ENCODE results near the gene FOXO3.

Gene FOXO3

DNA sequence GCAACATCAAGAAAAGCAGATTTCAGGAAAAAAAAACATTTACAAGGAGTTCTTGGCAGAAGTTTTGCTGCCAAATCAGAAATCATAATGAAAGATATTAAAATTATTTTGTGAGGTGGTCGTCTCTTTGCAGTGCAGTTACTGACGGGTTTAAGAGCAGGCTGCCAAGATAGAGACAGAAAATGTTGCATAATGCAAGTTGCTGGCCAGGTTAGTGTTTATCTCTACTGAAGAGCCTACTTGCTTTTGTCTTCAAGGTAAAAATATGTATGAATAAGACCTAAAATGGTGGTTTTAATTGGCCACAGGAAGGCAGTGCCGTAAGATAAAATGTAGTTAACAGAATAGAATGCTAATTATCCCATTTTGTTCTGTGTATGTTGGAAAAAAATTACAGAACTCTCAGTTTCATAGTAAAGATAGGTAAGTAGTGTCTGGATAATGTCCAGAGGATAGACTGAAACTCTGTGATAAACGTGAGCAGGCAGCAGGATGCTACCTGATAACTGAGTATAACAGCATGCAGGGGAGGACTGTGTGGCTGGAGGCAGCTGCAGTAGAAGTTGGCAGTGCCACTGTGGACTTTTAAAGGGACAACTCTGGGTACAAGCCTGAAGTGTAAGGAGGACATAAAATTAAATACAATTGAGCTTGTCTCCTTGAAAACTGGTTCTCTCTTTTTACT lies 13.9 kb downstream of the FOXO3 start:
- H3K4me3 ChIP-seq (ENCODE audit: low read depth, low read length): no peak overlapping the region

DNA sequence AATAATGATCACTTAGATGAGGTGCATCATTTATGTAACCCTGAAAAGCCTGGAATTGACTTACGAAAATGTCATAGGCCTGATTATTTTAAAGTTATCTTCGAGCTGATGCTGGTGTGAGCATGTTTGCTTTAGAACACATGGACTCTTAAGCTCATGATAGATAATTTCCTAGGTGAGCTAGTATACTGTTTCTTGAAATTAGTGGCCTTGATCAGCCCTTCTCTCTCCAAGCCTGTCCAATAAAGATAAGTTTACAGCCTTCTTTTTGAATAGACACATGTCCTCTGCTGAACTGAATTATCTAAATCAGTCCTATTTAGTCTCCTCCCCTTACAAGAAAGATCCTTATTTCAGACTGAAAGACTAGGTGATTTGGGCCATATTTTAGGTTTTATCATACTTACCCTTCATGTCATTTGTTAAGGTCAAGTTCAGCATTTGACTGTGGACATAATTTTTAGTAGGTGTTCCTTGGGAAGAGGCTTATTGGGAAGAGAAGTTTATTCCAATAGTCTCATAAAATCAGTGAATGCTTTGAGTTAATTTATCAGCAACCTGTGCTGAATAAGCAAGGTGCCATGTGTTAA lies 15.3 kb downstream of the FOXO3 start:
- no peak overlapping the region for H3K4me3 ChIP-seq (ENCODE audit: low read depth, low read length)

DNA sequence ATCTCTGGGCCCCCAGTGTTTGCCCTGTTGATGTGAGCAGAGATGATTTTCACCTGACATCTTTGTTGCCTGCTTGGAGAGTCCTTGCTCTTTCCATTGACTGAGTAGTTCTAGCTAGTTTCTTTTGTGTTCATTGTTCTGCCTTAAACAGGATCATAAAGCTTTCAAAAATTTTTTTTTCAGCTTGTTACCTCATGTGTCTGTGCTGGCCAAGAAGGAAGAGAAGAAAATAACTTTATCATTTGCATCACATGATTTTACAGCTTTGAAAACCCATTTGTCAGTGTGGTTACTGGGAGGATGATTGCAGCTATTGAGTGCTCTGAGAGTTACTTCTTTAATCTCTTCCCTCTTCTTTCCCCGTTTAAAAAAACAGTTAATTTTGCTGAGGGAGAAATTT lies 16.0 kb downstream of the FOXO3 start:
- no peak overlapping the region for H3K4me3 ChIP-seq (ENCODE audit: low read depth, low read length)

DNA sequence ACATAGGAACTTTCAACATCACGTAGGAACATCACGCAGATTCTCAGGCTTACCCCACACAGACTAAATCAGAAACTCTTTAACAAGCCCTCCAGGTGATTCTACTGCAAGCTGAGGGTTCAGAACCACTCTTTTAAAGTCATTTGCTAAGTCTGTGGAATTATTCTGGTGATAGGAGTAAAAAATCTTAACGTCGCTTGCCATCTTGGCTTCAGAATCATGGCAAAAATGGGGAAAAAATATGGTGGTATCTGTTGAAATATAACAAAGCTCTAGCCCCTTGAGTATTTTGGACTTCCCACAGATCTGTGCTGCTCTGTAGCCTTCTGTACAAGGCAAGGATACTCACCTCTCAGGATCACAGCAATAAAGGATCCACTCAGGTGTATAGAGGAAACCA lies 17.4 kb downstream of the FOXO3 start:
- H3K4me3 ChIP-seq (ENCODE audit: low read depth, low read length): no peak overlapping the region

DNA sequence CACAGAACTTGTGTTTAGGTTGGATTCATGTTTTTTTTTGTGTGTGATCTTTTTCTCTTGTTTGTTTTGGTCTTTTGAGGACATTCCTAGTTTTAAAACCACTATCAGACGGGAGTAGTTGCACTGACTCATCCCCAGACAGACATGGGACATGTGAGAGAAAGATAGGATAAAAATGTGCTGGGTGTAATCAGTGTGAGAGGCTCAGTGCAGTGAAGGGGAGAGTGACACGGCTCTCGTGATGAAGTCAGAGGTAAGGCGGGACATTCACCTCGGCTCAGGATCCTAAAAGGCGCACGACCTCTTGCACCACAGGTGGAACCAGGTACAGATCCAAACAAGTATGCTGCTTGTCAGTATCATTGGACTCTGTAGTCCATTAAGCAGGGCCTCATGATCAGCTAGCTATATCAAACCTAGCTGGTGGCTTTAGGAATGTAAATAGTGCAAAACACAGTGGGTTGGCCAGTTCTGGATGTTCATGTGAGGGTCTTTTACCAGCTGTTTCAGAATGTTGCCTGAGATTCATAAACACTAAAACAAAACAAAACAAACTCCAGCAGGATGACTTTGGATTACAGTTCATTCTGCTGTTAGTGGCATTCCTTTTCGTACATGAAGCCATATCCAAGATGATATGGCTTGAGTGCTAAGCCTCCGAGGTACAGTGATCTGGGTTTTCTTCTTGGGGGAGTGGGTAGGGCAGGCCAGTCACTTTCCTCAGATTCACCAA lies 18.0 kb downstream of the FOXO3 start:
- H3K4me3 ChIP-seq (ENCODE audit: low read depth, low read length): no peak overlapping the region

DNA sequence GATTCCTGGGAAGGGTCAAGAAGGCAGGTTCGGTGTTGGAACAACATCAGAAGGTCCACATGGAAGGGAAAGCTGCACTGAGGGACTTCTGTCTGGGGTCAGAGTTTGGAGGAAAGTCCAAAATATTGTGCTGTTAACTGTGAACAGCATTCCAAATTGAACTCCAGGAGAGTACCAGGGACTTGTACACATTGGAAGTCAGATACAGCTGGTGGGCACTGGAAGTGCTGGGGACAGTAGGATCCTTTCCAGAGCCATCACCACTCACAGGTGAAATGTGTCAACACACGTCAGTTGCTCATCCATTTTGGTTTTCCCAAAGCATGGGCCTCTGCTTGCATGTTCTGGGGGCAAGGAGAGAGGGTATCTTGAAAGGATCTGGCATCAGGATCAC lies 18.6 kb downstream of the FOXO3 start:
- H3K4me3 ChIP-seq (ENCODE audit: low read depth, low read length): no peak overlapping the region

DNA sequence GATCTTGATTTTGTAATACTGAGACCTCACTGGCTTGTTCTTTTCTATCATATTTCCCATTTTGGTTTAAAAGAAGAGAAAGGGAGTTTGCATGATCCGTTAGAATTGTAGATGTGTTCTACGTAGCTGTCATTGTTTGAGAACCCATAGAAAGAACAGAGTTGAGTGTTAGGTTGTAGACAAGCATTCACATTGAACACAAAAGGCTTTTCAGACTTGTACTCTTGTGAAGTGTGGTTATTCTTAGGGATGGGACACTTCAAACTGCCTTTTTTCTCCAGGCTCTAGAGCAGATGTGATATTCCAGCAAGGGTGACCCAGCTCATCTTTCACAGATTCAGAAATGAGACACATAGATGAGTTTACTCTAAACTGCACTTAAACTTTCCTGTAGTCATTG lies 19.9 kb downstream of the FOXO3 start:
- no peak overlapping the region for H3K4me3 ChIP-seq (ENCODE audit: low read depth, low read length)

DNA sequence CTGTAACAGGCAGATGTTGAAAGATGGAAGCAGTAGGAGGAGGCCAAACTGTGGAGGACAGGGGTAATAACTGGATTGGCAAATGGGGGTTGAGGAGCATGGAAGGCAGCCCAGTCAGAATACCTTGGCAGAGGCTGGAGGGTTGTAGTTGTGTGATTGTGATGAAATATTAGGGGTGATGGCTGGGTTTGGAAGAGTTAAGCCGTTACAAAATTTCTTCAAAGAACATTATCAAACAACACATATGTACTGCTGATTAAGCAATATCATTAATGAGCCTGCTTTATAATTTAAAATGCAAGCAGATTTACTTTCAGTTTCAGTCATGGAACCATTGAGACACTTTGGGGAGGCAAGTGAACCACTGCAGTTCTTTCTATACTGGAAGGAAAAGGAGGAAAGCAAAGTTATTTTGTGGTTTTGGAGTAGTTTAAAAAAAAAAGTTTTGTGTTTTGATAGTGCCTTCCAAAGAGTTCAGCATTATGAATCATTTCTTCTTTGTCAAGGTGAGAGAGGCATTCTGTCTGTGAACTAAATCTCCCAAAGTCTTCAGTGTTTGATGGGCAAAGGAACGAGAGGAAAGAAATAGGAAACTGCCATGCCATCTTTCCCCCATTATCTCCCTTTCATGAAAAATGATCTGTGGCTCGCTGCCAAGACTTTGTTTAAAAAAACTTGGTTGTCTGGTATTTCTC lies 20.7 kb downstream of the FOXO3 start:
- no peak overlapping the region for H3K4me3 ChIP-seq (ENCODE audit: low read depth, low read length)

DNA sequence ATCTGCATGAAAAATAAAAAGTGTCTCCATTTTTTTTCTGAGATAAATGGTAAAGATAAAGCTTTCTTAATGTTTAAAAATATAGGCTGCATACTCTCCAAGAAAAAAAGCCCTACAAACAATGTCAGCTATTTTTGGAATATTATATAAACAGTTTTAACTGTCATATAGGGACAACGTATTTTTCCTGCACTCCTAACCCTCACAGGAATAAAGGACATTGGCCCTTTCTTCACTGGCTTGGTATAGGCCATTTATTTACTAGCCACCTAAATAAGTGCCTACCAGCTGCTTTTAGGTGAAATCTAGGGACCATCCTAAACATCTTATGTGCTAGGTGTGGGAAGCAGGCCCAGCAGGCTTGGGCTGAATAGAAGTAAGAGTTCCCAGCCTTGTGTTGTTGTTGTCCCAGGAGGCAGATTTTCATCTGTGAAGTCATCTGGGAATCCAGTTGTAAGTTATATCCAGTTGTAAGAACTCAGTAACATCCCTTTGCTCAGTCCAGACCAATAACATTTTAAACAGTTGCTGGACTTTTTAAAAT lies 21.3 kb downstream of the FOXO3 start:
- H3K4me3 ChIP-seq (ENCODE audit: low read depth, low read length): no peak overlapping the region

DNA sequence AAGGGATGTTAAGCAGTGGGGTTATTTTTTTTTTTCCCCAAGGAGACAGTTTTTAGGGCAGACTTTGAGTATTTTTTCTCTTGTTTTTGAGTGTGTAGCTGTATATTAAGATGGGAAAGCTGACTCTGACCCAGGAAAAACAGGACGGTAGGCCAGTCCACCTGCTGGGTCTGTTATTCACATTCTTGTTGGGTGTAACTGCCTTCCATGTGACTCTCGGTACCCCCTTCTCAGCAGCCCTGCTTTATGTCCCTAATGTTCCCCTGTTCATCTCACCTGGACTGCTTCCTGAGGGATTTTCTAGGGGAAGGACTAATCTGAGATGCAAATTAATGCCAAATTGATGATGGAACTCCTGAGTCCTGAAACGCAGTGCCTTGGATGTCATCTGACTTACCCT lies 21.9 kb downstream of the FOXO3 start:
- H3K4me3 ChIP-seq (ENCODE audit: low read depth, low read length): no peak overlapping the region

DNA sequence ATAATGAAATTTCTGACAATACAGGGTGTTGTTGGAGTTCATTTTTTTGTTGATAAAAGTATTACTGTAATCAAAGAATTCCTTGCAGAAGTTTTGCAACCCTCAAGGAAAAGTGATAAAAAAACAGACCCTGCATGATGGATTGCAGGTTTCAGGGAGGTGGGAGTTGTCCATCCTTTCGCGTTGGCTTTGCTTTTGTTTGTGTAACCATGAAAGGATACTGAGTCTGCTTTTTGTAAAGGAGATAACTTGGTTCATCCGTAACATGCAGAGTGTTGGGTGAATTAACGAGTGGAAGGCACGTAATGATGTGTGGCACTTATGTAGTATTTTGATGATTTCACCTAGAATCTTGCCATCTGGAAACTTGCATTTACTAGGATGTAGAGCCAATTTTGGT lies 23.6 kb downstream of the FOXO3 start:
- H3K4me3 ChIP-seq (ENCODE audit: low read depth, low read length): no peak overlapping the region

DNA sequence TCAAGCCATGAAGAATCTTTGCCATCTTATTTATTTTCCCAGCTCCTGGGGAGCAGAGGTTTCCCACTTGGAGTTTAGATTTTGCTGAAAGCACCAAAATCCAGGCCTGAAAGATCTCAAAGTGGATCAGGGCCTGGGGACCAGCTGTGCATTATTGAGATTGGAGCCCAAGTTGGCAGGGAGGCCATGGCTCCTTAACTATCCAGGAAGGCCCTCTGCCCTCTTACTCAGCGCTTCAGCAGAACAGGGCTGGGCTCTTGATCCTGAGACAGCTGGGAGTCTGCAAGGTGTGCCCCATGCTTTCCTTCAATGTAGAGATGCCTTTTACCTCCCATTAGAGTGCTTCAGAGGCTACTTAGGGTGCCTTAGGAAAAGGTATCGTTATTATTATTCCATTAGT lies 24.6 kb downstream of the FOXO3 start:
- no peak overlapping the region for H3K4me3 ChIP-seq (ENCODE audit: low read depth, low read length)

DNA sequence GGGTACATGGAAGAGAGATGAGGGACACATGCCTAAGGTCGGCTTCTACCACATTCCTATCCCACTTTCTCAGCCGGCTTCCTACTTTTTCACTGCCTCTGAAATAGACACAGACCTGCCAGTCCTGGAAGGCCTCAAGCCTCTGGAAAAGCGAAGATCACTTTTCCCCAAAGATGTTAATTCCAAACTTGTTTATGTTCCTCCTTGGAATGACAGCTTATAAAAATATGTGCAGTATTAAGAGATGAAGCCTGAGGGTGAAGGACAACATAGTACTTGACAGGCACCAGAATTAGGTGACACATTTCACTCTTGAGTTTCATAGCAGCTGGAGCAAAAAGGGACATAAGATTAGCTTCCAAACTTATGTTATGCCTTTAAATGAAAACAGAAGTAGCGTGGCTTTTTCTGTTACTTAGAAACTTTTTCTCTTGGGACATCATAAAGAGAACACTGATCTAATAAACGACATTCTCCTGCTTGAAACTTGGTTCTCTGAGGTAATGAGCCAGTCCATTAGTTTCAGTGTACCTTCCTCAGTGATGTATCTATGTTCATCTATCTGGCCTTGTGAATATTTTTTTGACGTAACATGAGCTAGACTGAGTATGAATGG lies 25.3 kb downstream of the FOXO3 start:
- H3K4me3 ChIP-seq (ENCODE audit: low read depth, low read length): no peak overlapping the region

DNA sequence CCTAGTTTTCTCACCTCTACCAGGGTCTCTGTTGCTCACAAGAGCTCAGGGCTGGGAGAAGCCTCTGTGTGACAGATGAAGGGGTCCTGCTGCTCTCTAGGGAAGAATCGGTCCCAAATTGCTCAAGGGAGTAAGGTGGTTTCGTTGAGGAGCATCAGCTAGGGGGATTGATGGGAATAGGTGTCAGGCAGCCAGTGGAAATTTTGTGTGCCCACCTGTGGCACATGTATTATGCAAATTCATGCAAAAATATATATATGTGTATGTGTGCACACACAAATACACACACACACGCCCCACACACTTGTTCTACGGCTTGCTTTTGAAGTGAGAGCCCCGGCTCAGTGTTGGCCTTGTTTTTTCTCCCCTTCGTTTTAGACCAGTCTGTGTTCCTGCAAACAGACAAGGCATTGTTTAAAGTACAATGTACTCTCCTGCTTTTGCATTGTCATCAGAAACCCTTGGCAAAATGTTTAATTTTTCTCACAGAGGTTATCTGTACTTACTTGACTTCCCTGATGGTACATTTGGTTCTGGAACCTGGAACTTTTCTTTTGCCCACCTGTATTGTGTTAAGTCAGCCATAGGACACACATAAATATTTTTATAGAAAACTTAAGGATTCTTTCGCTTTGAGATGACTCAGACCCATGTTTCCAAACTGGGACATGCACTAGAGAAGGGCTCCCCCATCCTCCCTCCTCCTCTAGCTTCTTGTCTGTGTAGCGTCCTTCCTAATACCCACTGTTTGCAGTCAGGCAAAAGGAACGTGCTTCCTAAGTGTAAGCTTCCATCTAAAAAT lies 26.7 kb downstream of the FOXO3 start:
- no peak overlapping the region for H3K4me3 ChIP-seq (ENCODE audit: low read depth, low read length)

DNA sequence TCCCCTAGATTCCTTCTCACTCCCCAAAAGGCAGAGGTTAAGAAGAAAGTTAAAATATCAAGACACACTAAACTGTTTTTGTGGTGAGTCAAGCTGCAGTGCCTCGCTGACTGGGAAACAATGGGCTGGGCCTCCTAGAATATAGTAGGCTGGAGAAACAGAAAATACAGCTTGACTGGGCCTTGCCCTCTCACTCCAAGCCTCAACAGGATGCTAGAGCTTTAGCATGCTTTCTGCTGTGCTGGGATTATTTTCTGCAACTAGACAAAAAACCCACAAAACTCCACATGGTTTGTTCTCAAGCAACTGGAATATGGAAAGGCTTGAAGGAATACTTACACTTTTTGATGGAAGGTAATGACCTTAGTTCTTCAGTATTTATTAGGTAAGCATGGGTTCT lies 27.9 kb downstream of the FOXO3 start:
- H3K4me3 ChIP-seq (ENCODE audit: low read depth, low read length): no peak overlapping the region

DNA sequence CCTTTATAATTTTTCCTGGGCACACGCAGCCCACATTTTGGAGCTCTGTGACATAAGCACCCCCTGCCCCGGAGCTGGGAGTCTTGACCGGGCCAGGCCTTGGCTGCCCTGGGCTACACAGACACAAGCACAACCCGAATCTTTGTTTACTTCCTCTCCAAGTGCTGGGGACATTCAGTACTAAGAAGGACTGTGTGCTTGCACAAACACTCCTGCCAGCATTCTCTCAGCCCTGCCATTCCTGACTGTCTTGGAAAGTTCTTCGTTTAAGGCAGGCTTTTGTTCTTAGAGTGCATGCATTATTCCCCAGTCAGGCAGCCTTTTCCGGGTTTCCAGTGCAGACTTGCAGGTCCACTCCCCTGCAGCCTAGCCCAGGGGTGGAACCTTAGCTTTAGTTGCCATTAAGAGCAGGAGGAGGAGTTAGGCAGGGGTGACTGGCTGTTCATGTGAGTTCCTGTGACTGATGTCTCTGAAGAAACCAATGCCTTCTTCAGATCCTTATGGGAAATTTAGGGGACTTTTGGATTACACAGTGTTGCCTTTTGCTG lies 28.6 kb downstream of the FOXO3 start:
- no peak overlapping the region for H3K4me3 ChIP-seq (ENCODE audit: low read depth, low read length)

DNA sequence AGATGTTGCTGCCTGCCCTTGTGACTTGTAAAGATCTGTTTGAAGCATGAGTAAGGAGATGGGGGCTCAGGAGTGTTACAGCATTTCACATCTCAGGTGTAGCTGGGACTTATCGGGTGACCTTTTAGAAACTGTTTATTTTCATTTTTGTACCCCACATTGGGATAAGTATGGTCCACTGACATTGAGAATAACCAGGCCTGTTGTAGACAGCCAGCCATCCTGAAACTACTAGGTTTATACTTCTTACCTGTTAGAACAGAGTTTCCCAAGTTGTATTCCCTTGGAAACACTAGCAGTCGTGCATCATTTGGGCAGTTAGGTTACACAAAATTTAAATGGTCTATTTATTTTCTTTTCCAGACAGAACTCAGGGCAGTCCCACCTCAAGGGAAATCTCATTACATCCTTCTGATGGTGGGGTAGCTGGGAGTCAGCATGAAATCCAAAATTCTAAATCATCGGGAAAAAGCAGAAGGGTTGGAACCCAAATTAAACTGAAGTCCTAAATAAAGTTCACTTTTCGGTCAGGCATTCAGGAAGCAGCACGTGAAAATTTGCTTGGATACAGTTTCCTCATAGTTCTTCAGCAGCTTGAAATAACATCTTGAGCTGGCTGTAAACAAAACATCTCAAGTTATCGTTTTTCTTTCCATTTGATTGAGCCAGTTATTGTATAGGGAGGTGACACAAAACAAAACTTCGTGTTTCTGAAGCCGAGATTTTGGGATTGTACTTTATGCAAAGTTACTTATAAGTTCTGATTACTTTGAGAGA lies 30.5 kb downstream of the FOXO3 start:
- no peak overlapping the region for H3K4me3 ChIP-seq (ENCODE audit: low read depth, low read length)

DNA sequence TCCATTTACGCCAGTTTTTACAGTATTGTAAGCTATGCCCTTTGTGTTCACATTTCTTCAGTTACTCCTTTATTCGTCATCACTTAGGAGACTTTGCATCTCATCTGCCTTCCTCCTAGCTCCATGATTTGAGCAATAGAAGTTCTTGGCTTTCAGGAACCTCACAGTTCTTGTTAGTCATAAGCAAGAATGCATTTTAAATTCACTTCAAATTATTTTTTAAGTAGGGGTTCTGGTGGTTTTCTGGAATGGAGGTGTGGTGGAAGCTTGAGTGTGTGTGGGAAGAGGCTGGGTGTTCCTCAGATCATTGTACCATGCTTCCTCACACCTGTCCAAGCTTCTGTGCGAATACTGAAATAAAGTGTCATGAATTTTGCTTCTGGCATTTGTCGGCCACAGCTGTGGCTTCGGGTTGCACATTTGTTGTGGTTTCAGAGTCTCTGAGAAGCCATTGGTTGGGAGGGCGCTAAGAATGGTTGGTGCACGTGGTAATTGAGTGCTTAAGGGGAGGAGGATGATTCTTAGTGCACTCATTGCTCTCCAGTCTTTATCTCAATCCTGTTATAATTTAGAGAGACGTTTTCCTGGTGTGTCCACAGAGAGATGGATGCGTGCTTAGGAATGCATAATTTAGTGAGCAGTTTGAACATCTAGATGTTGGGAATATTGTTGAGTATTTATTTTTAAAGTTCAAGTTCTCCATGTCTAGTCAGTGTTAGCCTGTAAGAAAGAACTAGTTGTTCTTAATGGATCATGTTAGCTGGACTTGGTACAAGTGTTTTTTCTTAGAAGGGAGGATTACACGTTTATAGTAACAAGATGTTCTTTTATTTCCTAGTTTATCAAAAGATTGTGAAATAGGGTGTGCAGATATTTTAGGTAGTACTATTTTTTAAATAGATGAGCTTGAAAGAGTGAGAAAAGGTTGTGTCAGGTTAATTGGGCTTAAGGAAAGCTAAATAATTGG lies 31.9 kb downstream of the FOXO3 start:
- H3K4me3 ChIP-seq (ENCODE audit: low read depth, low read length): no peak overlapping the region
